Activated T-helper 1 cell treated with Interleukin-2 at 50 U/mL for 16 hours (primary cell): ENCODE data around the gene ZNF556.

Source experiments
- DNase-seq: peaks from one replicate; pipeline ENCODE4 v3.0.0-alpha.2; 2020; ENCODE audit warnings: low read depth

ZNF556 gene

DNA sequence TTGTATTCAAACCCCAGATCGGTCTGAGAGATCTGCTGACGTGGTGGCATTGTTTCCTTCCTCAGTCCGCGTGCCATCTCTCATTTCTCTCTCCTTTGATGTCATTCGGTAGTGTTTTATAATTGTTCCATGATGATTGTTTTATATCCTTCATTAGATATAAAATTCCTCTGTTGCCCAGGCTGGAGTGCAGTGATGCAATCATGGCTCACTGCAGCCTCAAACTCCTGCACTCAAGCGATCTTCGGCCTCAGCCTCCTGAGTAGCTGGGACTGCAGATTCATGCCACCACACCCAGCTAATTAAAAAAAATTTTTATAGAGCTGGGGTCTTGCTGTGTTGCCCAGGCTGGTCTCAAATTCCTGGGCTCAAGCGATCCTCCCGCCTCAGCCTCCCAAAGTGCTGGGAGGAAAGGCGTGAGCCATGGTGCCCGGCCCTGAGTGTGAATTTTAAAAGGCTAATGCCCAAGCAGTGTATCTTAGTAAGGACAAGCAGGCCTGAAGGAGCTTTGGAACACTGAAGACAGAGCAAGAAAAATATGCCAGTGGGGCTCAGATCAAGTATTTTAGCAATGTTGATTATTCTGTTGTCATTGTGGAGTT, 38.9 kb downstream of the ZNF556 start:
- DNase-seq: no peak

DNA sequence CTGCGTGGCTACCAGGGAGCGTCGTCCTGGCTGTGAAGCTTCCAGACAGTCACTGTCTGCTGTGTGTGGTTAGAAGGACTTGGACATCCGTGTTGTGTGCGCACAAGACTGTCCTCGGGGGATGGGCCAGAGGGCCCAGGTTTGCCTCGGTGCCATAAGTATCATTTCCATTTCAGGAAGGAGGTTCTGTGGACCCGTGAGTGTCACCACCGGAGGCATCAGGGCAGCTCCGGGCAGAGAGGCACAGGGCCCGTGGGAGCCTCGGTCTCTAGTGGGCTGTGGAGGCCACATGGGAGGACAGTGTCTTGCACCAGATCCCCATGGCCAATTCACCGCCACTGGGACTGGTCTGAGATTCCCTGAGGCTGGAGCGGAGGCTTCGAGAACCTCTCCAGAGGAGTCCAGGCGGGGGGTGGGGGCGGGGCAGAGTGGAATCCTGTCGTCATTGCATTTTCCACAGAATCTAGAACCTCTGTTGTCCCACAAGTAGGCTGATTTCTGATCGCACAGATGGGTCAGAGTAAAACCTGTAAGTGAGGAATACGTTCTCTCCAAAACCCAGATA, 39.6 kb downstream of the ZNF556 start:
- no peak for DNase-seq

DNA sequence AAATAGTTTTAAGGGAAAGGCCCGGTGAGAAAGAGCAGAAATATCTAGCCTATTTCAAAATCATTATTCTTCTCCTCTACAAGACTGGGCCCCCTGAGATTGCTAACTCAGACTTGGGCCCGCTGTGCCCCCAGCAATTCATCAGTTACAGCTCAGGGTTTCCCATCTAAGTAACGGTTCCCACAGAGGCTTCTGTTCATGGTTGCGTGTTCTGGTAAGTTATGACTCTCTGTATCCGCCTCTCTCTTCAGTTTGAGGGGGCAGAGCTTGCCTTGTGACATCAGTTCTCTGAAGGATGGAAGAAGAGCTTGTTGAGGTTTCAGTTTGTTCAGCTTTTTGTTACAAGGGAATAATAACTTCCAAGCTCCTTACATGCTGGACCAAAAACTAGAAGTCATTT, 45.2 kb downstream of the ZNF556 start:
- no peak for DNase-seq

DNA sequence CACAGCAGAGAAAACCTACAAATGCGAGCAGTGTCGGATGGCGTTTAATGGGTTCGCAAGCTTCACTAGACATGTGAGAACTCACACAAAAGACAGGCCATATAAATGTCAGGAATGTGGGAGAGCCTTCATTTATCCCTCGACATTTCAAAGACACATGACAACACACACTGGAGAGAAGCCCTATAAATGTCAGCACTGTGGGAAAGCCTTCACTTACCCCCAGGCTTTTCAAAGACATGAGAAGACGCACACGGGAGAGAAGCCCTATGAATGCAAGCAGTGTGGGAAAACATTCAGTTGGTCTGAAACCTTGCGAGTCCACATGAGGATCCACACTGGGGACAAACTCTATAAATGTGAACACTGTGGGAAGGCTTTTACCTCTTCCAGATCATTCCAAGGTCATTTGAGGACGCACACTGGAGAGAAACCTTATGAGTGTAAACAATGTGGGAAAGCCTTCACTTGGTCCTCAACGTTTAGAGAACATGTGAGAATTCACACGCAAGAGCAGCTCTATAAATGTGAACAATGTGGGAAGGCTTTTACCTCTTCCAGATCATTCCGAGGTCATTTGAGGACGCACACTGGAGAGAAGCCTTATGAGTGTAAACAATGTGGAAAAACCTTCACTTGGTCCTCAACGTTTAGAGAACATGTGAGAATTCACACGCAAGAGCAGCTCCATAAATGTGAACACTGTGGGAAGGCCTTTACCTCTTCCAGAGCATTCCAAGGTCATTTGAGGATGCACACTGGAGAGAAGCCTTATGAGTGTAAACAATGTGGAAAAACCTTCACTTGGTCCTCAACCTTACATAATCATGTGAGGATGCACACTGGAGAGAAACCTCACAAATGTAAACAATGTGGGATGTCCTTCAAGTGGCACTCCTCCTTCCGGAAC, 50.4 kb downstream of the ZNF556 start:
- DNase-seq: no peak

DNA sequence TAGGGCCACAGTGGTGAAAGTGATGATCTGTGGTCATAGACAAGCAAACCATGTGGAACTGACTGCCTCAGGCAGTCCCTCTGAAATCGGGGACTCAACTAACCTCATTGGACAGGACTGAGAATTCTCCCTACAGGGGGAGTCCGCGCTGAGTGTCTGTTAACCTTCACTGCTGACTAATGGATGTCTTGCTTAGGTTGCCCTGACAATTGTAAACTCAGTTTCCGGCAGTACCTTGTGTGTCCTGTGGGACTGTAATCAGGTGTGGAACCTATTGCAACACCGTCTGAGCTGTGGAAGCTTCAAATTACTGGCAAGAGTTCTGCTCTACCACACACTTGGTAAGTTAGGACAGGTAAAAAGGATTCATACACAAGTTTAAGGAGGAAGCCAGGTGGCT, 55.9 kb downstream of the ZNF556 start:
- DNase-seq: no peak

DNA sequence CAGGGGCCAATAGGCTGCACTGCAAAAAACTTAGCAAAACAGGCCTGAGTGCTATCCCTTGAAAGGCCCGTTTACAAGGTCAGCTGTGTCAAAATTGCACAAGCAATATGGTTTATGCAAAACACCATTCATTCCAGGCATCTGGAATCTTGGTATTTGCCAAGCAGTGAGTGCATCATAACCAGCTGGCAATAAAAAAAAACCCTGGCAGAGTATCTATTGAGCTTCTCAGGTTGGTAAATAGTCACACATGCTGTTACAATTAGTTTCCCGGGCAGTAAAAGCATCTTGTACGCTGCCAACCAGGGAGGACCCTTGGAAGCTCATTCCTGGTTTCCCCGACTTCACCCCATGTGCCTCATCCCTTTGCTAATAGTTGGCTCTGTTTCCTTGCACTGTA, 56.4 kb downstream of the ZNF556 start:
- DNase-seq: no peak

DNA sequence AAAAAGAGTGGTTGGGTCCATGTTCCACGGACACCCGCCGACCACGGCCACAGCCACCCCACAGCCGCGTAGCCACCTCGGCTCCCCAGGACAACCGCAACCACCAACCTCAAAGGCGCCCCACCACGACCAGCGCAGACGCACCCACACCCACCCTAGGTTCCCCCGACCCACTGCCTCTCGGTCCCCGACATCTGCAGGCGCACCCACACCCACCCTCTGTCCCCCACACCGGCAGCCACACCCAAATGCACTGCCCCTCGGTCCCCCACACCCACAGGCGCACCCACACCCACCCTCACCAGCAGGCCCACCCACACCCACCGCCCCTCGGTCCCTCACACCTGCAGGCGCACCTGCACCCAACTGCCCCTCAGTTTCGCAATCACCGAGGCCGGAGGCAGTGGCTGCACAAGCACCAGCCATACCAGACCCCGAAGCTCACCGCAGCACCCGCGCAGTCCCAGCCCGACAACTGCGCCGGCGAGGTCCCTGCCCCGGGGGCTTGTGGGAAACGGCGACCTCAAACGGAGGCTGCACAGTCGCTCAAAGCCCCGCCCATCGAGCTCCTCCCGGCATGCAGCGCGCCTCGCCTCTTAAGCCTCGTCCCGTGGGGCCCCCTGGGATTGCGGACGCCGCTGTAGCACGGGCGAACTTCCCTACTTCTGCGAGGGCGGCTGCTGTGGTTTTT, 59.4 kb downstream of the ZNF556 start:
- DNase-seq: no peak

DNA sequence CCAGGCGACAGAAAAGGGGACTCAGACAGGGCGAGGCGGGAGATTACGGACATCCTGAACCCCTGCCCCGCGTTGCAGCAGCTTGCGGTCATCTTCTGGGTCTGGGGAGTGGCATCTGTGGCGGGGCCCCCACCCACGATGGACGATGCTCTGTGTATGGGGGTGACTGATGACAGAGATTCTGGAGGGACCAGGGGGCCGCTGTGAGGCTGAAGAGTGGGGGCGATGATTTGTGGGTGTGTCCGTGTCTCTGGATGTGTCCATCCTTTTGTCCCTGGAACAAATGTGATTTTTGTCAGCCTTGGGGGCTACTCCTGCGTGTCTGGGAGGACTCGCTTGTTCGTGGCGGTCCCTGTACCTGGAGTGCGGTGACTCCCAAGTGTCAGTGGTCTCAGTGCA, 59.9 kb downstream of the ZNF556 start:
- DNase-seq: no peak
